Measurements from ENCODE around the gene NR3C1. TPM values are rescaled to one million over a fixed set of nuclear protein-coding genes. Genes with fewer than 3 reads are reported as not detected.
A peak's percentile ranks its signal among the peaks of the same experiment; 100 is the strongest.
"Not testable (repeated sequence)": the region's sequence is repeated elsewhere in the genome, so short reads cannot be mapped to it uniquely, and the experiment has no call there.

NR3C1 gene
- polyA plus RNA-seq, 1 donor: 32.6 TPM

DNA sequence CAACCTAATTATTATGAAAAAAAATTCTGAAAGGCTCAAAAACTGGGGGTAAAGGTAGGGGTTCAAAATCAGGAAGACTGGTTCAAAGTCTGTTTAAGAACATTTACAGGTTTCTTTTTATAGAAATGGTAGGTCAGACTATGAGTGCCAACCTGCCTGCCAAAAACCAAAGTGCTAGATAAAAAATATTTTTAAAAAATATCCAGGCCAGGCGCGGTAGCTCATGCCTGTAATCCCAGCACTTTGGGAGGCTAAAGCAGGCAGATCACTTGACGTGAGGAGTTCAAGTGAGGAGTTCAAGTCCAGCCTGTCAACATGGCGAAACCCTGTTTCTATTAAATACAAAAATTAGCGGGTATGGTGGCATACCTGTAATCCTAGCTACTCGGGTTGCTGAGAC, 67.0 kb downstream of the NR3C1 start:
- H3K36me3 ChIP-seq (ENCODE audit: control insufficient read depth, insufficient read depth, low read length): peaks cover 2% of the 10 kb centered on the region
- 100% methylated on average over 4 of the region's 6 CpGs for WGBS (ENCODE audit: insufficient coverage, low lambda C conversion rate)
- no peaks in the 10 kb centered on the region for H3K27me3 ChIP-seq (ENCODE audit: control insufficient read depth, insufficient read depth, low read length)
- H3K4me3 ChIP-seq (ENCODE audit: low read length): no peak overlapping the region
- no peaks in the 10 kb centered on the region for H3K4me1 ChIP-seq (ENCODE audit: control insufficient read depth, insufficient read depth, low read length)
- H3K27ac ChIP-seq (ENCODE audit: low read length): no peak overlapping the region
- no peak for DNase-seq
- no peaks in the 10 kb centered on the region for H3K9me3 ChIP-seq (ENCODE audit: control insufficient read depth, low read depth, low read length)

DNA sequence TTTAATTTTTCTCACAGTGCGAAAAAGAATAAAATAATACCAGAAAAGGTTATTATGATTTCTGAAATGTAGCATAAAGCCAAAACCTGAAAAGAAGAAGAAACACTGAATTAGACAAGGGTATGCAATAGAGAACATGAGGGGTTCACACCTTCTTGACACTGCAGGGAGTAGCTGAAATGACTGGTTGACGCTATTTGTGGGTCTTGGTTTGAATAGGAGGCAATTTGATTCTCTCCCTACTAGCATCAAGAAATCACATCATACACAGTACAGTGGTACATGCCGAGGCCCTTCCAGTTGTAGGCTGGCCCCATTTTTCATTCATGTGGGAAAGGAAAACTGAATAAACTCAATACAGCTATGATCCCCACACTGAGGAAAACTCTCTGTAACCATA, 68.6 kb downstream of the NR3C1 start:
- Histone ChIP-seq H3K27me3 (ENCODE audit: control insufficient read depth, insufficient read depth, low read length) (no peaks in the 10 kb centered on the region), H3K4me3 (ENCODE audit: low read length) (no peak overlapping the region), H3K36me3 (ENCODE audit: control insufficient read depth, insufficient read depth, low read length) (peaks cover 2% of the 10 kb centered on the region), H3K27ac (ENCODE audit: low read length) (no peak overlapping the region), H3K4me1 (ENCODE audit: control insufficient read depth, insufficient read depth, low read length) (no peaks in the 10 kb centered on the region), H3K9me3 (ENCODE audit: control insufficient read depth, low read depth, low read length) (no peaks in the 10 kb centered on the region)
- 100% methylated on average over 2 of the region's 3 CpGs for WGBS (ENCODE audit: insufficient coverage, low lambda C conversion rate)
- no peak for DNase-seq

DNA sequence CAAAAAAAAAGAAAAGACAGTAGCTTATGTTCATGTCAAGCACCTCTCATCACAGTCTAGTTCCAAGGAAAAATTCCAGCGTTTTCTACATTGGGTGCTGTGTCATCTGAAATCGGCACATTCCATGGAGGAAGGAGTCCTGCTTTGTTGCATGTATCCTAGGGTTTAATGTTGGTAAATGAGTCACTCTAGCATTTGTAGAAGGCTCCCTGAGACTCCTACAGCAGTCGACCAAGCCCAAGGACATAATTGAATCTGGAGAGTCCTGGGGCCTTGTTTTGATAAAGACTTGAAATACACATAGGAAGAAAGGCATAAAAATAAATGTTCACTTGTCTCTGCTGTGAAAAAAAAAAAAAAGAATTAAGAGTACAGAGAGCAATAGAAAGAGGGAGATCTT, 69.1 kb downstream of the NR3C1 start:
- DNase-seq; H3K9me3 ChIP-seq (ENCODE audit: control insufficient read depth, low read depth, low read length); H3K27ac ChIP-seq (ENCODE audit: low read length); H3K4me3 ChIP-seq (ENCODE audit: low read length); H3K27me3 ChIP-seq (ENCODE audit: control insufficient read depth, insufficient read depth, low read length); H3K36me3 ChIP-seq (ENCODE audit: control insufficient read depth, insufficient read depth, low read length); H3K4me1 ChIP-seq (ENCODE audit: control insufficient read depth, insufficient read depth, low read length): not testable (repeated sequence)
- 40% methylated on average over 1 of the region's 3 CpGs for WGBS (ENCODE audit: insufficient coverage, low lambda C conversion rate)

DNA sequence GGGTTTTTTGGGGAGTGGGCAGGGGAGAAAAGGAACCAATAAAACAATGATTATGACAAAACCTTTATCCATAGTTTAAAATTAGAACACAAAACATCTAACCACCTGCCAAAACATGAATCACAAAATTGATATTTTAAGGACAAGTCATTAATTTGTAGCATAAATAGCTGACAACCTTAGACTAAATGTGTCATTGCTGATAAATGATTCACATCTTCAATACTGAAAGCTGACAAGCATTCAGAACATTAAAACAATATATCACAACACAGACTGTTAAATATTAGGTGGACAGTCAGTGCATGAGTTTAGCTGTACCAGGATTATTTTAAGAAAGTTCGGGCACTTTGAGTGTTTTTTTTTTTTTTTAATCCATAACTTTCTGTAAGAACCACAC, 71.5 kb downstream of the NR3C1 start:
- Histone ChIP-seq H3K27me3 (ENCODE audit: control insufficient read depth, insufficient read depth, low read length) (no peaks in the 10 kb centered on the region), H3K27ac (ENCODE audit: low read length) (no peak overlapping the region), H3K4me3 (ENCODE audit: low read length) (no peak overlapping the region), H3K36me3 (ENCODE audit: control insufficient read depth, insufficient read depth, low read length) (peaks cover 2% of the 10 kb centered on the region), H3K4me1 (ENCODE audit: control insufficient read depth, insufficient read depth, low read length) (no peaks in the 10 kb centered on the region), H3K9me3 (ENCODE audit: control insufficient read depth, low read depth, low read length) (peaks cover 3% of the 10 kb centered on the region)
- whole genome bisulfite sequencing (ENCODE audit: insufficient coverage, low lambda C conversion rate): no CpG with 5 or more reads among the region's 1 CpG
- DNase-seq: no peak

DNA sequence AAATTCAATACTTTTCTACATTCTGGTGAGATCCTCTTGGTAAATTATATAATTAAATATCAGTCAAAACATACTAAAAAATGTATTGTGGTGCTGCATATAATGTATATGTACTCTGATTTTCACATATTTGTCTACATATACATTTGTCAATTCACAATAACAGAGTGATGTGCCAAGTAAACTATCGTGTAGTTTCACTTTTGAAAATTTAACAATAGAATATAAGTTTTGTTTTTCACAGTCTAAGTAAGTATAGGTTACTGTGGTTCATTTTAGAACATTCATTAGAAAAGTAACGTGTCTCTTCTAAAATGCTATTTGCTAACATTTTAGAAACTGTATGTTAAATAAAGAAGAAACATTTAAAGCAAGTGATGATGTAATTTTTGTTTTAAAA, 73.6 kb downstream of the NR3C1 start:
- WGBS (ENCODE audit: insufficient coverage, low lambda C conversion rate): 79% methylated on average over 2 of the region's 2 CpGs
- Histone ChIP-seq H3K4me3 (ENCODE audit: low read length) (no peak overlapping the region), H3K9me3 (ENCODE audit: control insufficient read depth, low read depth, low read length) (peaks cover 3% of the 10 kb centered on the region), H3K36me3 (ENCODE audit: control insufficient read depth, insufficient read depth, low read length) (peaks cover 2% of the 10 kb centered on the region), H3K4me1 (ENCODE audit: control insufficient read depth, insufficient read depth, low read length) (no peaks in the 10 kb centered on the region), H3K27ac (ENCODE audit: low read length) (no peak overlapping the region), H3K27me3 (ENCODE audit: control insufficient read depth, insufficient read depth, low read length) (no peaks in the 10 kb centered on the region)
- DNase-seq: no peak

DNA sequence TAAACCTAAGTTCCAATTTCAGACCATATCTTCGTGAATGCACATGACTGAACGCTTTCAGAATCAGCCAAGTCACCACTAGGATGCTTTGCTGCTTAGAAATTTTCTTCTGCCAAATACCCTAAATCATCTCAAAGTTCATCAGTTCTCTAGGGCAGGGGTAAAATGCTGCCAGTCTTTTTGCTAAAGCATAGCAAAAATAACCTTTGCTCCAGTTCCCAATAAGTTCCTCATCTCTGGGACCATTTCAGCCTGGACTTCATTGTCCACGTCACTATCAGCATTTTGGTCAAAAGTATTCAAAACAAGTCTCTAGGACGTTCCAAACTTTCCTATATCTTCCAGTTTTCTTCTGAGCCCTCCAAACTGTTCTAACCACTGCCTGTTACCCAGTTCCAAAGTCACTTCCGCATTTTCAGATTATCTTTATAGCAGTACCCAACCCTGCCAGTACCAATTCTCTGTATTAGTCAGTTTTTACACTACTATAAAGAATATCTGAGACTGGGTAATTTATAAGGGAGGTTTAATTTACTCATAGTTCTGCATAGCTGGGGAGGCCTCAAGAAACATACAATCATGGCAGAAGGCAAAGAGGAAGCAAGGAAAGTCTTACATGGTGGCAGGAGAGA, 74.8 kb downstream of the NR3C1 start:
- no peaks in the 10 kb centered on the region for H3K27me3 ChIP-seq (ENCODE audit: control insufficient read depth, insufficient read depth, low read length)
- DNase-seq: no peak
- H3K9me3 ChIP-seq (ENCODE audit: control insufficient read depth, low read depth, low read length): peaks cover 3% of the 10 kb centered on the region
- no CpG with 5 or more reads among the region's 5 CpGs for WGBS (ENCODE audit: insufficient coverage, low lambda C conversion rate)
- peaks cover 2% of the 10 kb centered on the region for H3K36me3 ChIP-seq (ENCODE audit: control insufficient read depth, insufficient read depth, low read length)
- no peak overlapping the region for H3K4me3 ChIP-seq (ENCODE audit: low read length)
- H3K4me1 ChIP-seq (ENCODE audit: control insufficient read depth, insufficient read depth, low read length): no peaks in the 10 kb centered on the region
- no peak overlapping the region for H3K27ac ChIP-seq (ENCODE audit: low read length)

DNA sequence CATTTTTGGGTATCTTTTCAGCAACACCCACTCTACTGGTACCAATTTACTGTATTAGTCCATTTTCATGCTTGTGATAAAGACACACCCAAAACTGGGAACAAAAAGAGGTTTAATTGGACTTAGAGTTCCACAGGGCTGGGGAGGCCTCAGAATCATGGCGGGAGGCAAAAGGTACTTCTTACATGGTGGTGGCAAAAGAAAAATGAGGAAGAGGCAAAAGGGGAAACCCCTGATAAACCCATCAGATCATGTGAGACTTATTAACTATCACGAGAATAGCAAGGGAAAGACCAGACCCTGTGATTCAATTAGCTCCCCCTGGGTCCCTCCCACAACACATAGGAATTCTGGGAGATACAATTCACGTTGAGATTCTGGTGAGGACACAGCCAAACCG, 78.4 kb downstream of the NR3C1 start:
- WGBS (ENCODE audit: insufficient coverage, low lambda C conversion rate): no CpG with 5 or more reads among the region's 4 CpGs

DNA sequence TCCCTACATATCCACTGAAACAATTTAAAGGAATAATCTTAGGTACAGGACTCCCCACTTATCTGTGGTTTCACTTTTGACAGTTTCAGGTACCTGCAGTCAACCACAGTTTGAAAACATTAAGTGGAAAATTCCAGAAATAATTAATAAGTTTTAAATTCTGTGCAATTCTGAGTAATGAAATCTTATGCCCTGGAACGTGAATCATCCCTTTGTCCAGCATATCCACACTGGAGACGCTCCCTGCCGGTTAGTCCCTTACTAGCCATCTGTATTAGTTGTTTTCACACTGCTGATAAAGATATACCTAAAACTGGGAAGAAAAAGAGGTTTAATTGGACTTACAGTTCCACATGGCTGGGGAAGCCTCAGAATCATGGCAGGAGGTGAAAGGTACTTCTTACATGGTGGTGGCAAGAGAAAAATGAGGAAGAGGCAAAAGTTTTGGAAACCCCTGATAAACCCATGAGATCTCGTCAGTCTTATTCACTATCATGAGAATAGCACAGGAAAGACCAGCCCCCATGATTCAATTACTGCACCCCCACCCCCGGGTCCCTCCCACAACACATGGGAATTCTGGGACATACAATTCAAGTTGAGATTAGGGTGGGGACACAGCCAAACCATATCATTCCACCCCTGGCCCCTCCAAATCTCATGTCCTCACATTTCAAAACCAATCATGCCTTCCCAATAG, 80.4 kb downstream of the NR3C1 start:
- not testable (repeated sequence) for H3K4me1 ChIP-seq (ENCODE audit: control insufficient read depth, insufficient read depth, low read length); H3K27me3 ChIP-seq (ENCODE audit: control insufficient read depth, insufficient read depth, low read length); H3K4me3 ChIP-seq (ENCODE audit: low read length); H3K9me3 ChIP-seq (ENCODE audit: control insufficient read depth, low read depth, low read length); H3K27ac ChIP-seq (ENCODE audit: low read length); H3K36me3 ChIP-seq (ENCODE audit: control insufficient read depth, insufficient read depth, low read length); DNase-seq
- 100% methylated on average over 1 of the region's 5 CpGs for WGBS (ENCODE audit: insufficient coverage, low lambda C conversion rate)

More for the DNA sequence above, 78.4 kb downstream of the NR3C1 start:
- H3K4me1 ChIP-seq (ENCODE audit: control insufficient read depth, insufficient read depth, low read length); H3K9me3 ChIP-seq (ENCODE audit: control insufficient read depth, low read depth, low read length); H3K4me3 ChIP-seq (ENCODE audit: low read length); H3K36me3 ChIP-seq (ENCODE audit: control insufficient read depth, insufficient read depth, low read length); H3K27ac ChIP-seq (ENCODE audit: low read length); H3K27me3 ChIP-seq (ENCODE audit: control insufficient read depth, insufficient read depth, low read length); DNase-seq: not testable (repeated sequence)

DNA sequence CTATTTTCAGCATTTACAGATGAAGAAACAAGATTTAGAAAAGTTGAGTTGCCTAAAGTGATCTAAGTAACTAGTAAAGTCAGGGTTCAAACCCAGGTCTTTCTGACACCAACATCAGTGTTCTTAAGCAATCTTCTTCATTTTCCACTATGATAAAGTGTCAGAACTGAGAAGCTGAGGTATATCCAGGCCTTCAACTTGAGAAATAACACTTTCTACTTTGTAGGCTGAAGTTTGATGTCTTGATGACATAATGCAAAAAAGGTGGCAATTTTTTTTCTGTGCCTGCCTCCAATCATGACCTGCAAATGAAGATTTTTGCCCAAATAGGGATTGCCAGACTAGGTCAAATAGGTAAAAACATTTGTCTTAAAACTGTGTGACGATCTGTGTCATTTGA, 81.3 kb downstream of the NR3C1 start:
- H3K9me3 ChIP-seq (ENCODE audit: control insufficient read depth, low read depth, low read length): no peaks in the 10 kb centered on the region
- no peak for DNase-seq
- H3K4me1 ChIP-seq (ENCODE audit: control insufficient read depth, insufficient read depth, low read length): no peaks in the 10 kb centered on the region
- no peak overlapping the region for H3K27ac ChIP-seq (ENCODE audit: low read length)
- H3K27me3 ChIP-seq (ENCODE audit: control insufficient read depth, insufficient read depth, low read length): no peaks in the 10 kb centered on the region
- 100% methylated on average over 1 of the region's 1 CpG for WGBS (ENCODE audit: insufficient coverage, low lambda C conversion rate)
- no peaks in the 10 kb centered on the region for H3K36me3 ChIP-seq (ENCODE audit: control insufficient read depth, insufficient read depth, low read length)
- no peak overlapping the region for H3K4me3 ChIP-seq (ENCODE audit: low read length)

DNA sequence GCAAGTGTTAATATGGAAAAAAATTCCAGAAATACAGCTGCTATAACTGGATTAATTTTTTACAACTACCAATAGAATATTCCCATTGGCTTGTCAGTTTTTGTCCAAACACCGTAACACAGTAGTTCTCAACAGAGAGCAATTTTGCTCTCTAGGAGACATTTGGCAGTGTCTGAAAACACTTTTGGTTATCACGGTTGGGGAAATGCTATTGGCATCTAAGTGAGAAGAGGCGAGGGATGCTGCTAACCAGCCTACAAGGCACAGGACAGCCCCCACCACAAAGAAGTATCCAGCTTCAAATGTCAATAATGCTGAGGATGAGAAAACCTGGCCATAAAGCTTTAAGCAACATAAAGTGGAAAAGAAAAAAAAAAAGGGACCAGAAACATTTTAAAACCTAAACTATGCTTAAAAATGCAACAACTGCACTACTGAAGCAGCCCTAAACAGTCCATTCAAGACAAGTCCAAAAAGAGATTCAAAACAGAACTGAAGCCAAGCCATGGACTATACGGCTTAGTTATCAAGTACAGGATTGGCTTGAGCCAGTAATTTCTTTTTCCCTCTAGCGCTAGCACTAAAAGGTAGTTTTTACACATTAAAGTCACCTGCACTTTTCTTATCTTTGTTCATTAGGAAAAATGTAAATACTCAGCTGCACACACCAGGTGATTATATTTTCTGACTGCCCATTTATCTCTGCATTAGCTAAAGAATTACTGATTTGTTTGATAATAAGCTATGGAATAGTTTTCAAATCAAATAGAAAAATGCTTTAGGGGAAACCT, 83.9 kb downstream of the NR3C1 start:
- Histone ChIP-seq H3K36me3 (ENCODE audit: control insufficient read depth, insufficient read depth, low read length) (no peaks in the 10 kb centered on the region), H3K27me3 (ENCODE audit: control insufficient read depth, insufficient read depth, low read length) (no peaks in the 10 kb centered on the region), H3K27ac (ENCODE audit: low read length) (no peak overlapping the region), H3K4me3 (ENCODE audit: low read length) (no peak overlapping the region), H3K9me3 (ENCODE audit: control insufficient read depth, low read depth, low read length) (no peaks in the 10 kb centered on the region), H3K4me1 (ENCODE audit: control insufficient read depth, insufficient read depth, low read length) (no peaks in the 10 kb centered on the region)
- peak; percentile 2 to 33 for DNase-seq
- 29% methylated on average over 1 of the region's 5 CpGs for WGBS (ENCODE audit: insufficient coverage, low lambda C conversion rate)

Data from large intestine (tissue), 3 donors.